HepG2 (cell line): ENCODE measurements around the gene PPP1R3A. TPM values are rescaled to one million over a fixed set of nuclear protein-coding genes. Genes with fewer than 3 reads are reported as not detected.

Source experiments
- ATAC-seq: fragments of 200-7000 bp; cut with Tn5 transposase; 3 replicates; pipeline ENCODE4 v1.9.1; 2020; ENCODE audit warnings: mild to moderate bottlenecking, moderate library complexity
- BruUV-seq: library from RNA; stranded (reverse); fragments of 400-500 nt; replicated peaks from 2 replicates; lab custom pipeline; 2021; lab: Mats Ljungman, UMichigan
- CTCF ChIA-PET: fragments of 300-600 bp; formaldehyde crosslinking; extraction: SDS; loops from one replicate; lab custom pipeline; 2021; ENCODE audit warnings: low total read pairs, inconsistent platforms, low intra/inter-chr PET ratio; lab: Yijun Ruan, JAX
- POLR2A ChIA-PET: fragments of 350-600 bp; sonication (Branson Sonifier 250); formaldehyde crosslinking; loops from one replicate; lab custom pipeline; 2020; ENCODE audit warnings: antibody characterized with exemption, inconsistent platforms; lab: Yijun Ruan, JAX
- DNase-seq: peaks from one replicate; pipeline ENCODE4 v3.0.0-alpha.2; 2015; ENCODE audit warnings: low spot score
- FAIRE-seq: peaks from 3 replicates; lab custom pipeline; 2011; peaks lifted over from hg19 to GRCh38; lab: Jason Lieb, UNC
- H2AFZ ChIP-seq: one replicate; pipeline ENCODE4 v1.6.1; 2011; ENCODE audit warnings: low read length, inconsistent platforms
- H3K27ac ChIP-seq: fragments of 300-600 bp; 3 replicates; pipeline ENCODE4 v1.8.0; 2011; ENCODE audit warnings: mixed run types, mild to moderate bottlenecking, mixed read lengths, low read length, inconsistent platforms; ENCODE audit not compliant: insufficient read depth; ENCODE audit errors: extremely low read length
- H3K27me3 ChIP-seq, 2 experiments: fragments of 200-600 bp in 1 of 2; 2 replicates in 1 of 2; 3 replicates in 1 of 2; pipeline versions ENCODE4 v1.6.0 to v1.8.0; 2011; ENCODE audit warnings: low read length in 2 of 2, mild to moderate bottlenecking in 2 of 2, moderate library complexity in 2 of 2, inconsistent platforms in 1 of 2; ENCODE audit not compliant: insufficient read depth in 2 of 2, control insufficient read depth in 1 of 2
- H3K36me3 ChIP-seq, 2 experiments: fragments of 200-600 bp in 1 of 2; replicated peaks in 1 of 2; 2 replicates in 1 of 2; 3 replicates in 1 of 2; pipeline versions ENCODE4 v1.5.1 to v1.8.0; 2011; ENCODE audit warnings: low read length in 2 of 2, inconsistent platforms in 1 of 2; ENCODE audit not compliant: insufficient read depth in 2 of 2, control insufficient read depth in 1 of 2
- H3K4me1 ChIP-seq: 2 replicates; pipeline ENCODE4 v1.5.1; 2012; ENCODE audit warnings: low read length, inconsistent platforms; ENCODE audit not compliant: insufficient read depth
- H3K4me2 ChIP-seq: 2 replicates; pipeline ENCODE4 v1.6.0; 2011; ENCODE audit warnings: low read depth, low read length, inconsistent platforms
- H3K4me3 ChIP-seq, 3 experiments: fragments of 200-600 bp in 1 of 3; sonication (generic), shearing (Covaris generic) in 1 of 3; replicated peaks in 1 of 3; 2 replicates each; pipeline ENCODE4 v1.5.1; 2011 to 2016; ENCODE audit warnings: low read length in 3 of 3, inconsistent platforms in 2 of 3, low read depth in 2 of 3, mild to moderate bottlenecking in 2 of 3, control low read depth in 1 of 3, mixed read lengths in 1 of 3; ENCODE audit not compliant: insufficient read depth in 1 of 3
- H3K79me2 ChIP-seq: one replicate; pipeline ENCODE4 v1.6.1; 2011; ENCODE audit warnings: low read length, inconsistent platforms; ENCODE audit not compliant: insufficient read depth
- H3K9ac ChIP-seq: 2 replicates; pipeline ENCODE4 v1.6.0; 2011; ENCODE audit warnings: mild to moderate bottlenecking, low read depth, low read length, inconsistent platforms; ENCODE audit not compliant: insufficient read depth
- H3K9me3 ChIP-seq: 2 replicates; pipeline ENCODE4 v1.5.1; 2012; ENCODE audit warnings: mild to moderate bottlenecking, low read length
- H4K20me1 ChIP-seq: 2 replicates; pipeline ENCODE4 v1.6.0; 2011; ENCODE audit warnings: inconsistent platforms, mild to moderate bottlenecking, low read length, moderate library complexity; ENCODE audit not compliant: insufficient read depth
- MED1 ChIP-seq: sonication (generic); formaldehyde crosslinking; IDR thresholded peaks from 2 replicates; pipeline ENCODE4 v1.4.0; 2020; ENCODE audit warnings: missing genetic modification reagents
- NPAS2 ChIP-seq: sonication (generic); formaldehyde crosslinking; IDR thresholded peaks from 2 replicates; pipeline ENCODE4 v1.8.0; 2022; ENCODE audit warnings: mild to moderate bottlenecking, missing genetic modification reagents, borderline replicate concordance
- SRY ChIP-seq: sonication (generic); formaldehyde crosslinking; IDR thresholded peaks from 2 replicates; pipeline ENCODE4 v1.8.0; 2022; ENCODE audit warnings: mild to moderate bottlenecking, missing genetic modification reagents
- TCF12 ChIP-seq, 2 experiments: fragments of 450-650 bp in 1 of 2; sonication (generic) in 1 of 2; formaldehyde crosslinking in 1 of 2; IDR thresholded peaks; 2 replicates each; pipeline versions ENCODE4 v1.6.1 to v1.8.0; 2017 to 2022; ENCODE audit warnings: antibody characterized with exemption in 1 of 2, mild to moderate bottlenecking in 1 of 2, missing genetic modification reagents in 1 of 2, moderate library complexity in 1 of 2
- TCF7 ChIP-seq: sonication (generic); IDR thresholded peaks from 2 replicates; pipeline ENCODE4 v1.6.1; 2016; ENCODE audit warnings: antibody characterized with exemption, low read depth
- TERF1 ChIP-seq: sonication (generic); formaldehyde crosslinking; IDR thresholded peaks from 2 replicates; pipeline ENCODE4 v1.8.0; 2022; ENCODE audit warnings: mild to moderate bottlenecking, missing genetic modification reagents, moderate library complexity
- TRIM22 ChIP-seq: fragments of 450-650 bp; IDR thresholded peaks from 2 replicates; pipeline ENCODE4 v1.6.1; 2017
- TSC22D2 ChIP-seq: sonication (generic); formaldehyde crosslinking; IDR thresholded peaks from 2 replicates; pipeline ENCODE4 v1.5.1; 2020; ENCODE audit warnings: missing genetic modification reagents, mild to moderate bottlenecking, borderline replicate concordance
- ZNF124 ChIP-seq: sonication (generic); formaldehyde crosslinking; IDR thresholded peaks from 2 replicates; pipeline ENCODE4 v1.4.0; 2020; ENCODE audit warnings: missing genetic modification reagents
- ZNF263 ChIP-seq: sonication (generic); formaldehyde crosslinking; IDR thresholded peaks from 2 replicates; pipeline ENCODE4 v1.4.0; 2020; ENCODE audit warnings: missing genetic modification reagents
- ZNF326 ChIP-seq: sonication (generic); formaldehyde crosslinking; IDR thresholded peaks from 2 replicates; pipeline ENCODE4 v1.4.0; 2020; ENCODE audit warnings: missing genetic modification reagents, borderline replicate concordance
- ZNF543 ChIP-seq: sonication (generic); formaldehyde crosslinking; IDR thresholded peaks from 2 replicates; pipeline ENCODE4 v1.4.0; 2020; ENCODE audit warnings: mild to moderate bottlenecking, missing genetic modification reagents
- ZNF564 ChIP-seq: sonication (generic); formaldehyde crosslinking; IDR thresholded peaks from 2 replicates; pipeline ENCODE4 v1.8.1; 2023; ENCODE audit warnings: mild to moderate bottlenecking, missing genetic modification reagents
- ZNF607 ChIP-seq: sonication (generic); formaldehyde crosslinking; IDR thresholded peaks from 2 replicates; pipeline ENCODE4 v1.5.1; 2020; ENCODE audit warnings: missing genetic modification reagents, mild to moderate bottlenecking, borderline replicate concordance
- ZNF878 ChIP-seq: sonication (generic); formaldehyde crosslinking; IDR thresholded peaks from 2 replicates; pipeline ENCODE4 v1.8.1; 2023; ENCODE audit warnings: mild to moderate bottlenecking, missing genetic modification reagents, moderate library complexity
- ZSCAN31 ChIP-seq: sonication (generic); formaldehyde crosslinking; IDR thresholded peaks from 2 replicates; pipeline ENCODE4 v1.5.0; 2020; ENCODE audit warnings: low read depth, mild to moderate bottlenecking, missing genetic modification reagents
- WGBS: methylation state at CpG from one replicate; pipeline ENCODE4 v1.1.6; 2017; ENCODE audit warnings: low lambda C conversion rate; 5-methylcytosine and 5-hydroxymethylcytosine counted together
- in situ Hi-C: cut with HindIII; loops from 2 replicates; pipeline ENCODE4 v1.10.0; 2017; ENCODE audit warnings: low pct_unique_long_range_greater_than_20kb; ENCODE audit not compliant: extremely low pct_ligation_motif_present
- intact Hi-C: fragments of 100-400 bp; cut with micrococcal nuclease; formaldehyde crosslinking; loops from one replicate; pipeline ENCODE4 v1.10.0; 2022; ENCODE audit not compliant: unreplicated experiment
- polyA plus RNA-seq, 8 experiments: library from polyadenylated mRNA; depleted of rRNA in 3 of 8; stranded (reverse) in 7 of 8; unstranded in 1 of 8; fragments of >200 nt; fragmentation: Illumina TruSeq in 4 of 8; extraction: Trizol in 4 of 8; gene quantifications; 2 replicates each; pipeline versions ENCODE4 v1.2.1 to v1.2.3, GENCODE V29; 2011 to 2016; ENCODE audit warnings: low read depth in 4 of 8, missing spikeins in 1 of 8, mixed read lengths in 1 of 8; ENCODE audit not compliant: insufficient read depth in 1 of 8
- total RNA-seq, 5 experiments: library from RNA; depleted of rRNA; stranded (reverse); fragments of >200 nt; fragmentation: Illumina TruSeq; extraction: Trizol; gene quantifications; 2 replicates each; pipeline ENCODE4 v1.2.3, GENCODE V29; 2016; ENCODE audit warnings: low read depth in 1 of 5
- TF ChIP-seq, protein P1 (sequence below): sonication (generic); formaldehyde crosslinking; IDR thresholded peaks from 2 replicates; pipeline ENCODE4 v1.4.0; 2020; ENCODE audit warnings: low read depth, mild to moderate bottlenecking, missing genetic modification reagents
- TF ChIP-seq, protein P2 (sequence below): sonication (generic); formaldehyde crosslinking; IDR thresholded peaks from 2 replicates; pipeline ENCODE4 v1.5.1; 2020; ENCODE audit warnings: mild to moderate bottlenecking, moderate library complexity, missing genetic modification reagents

The PPP1R3A gene
- total and polyA plus RNA-seq, 2 of the 13 experiments (the other 11 are each of a cell fraction or from before 2014, with no cell fraction given), result not detected

GRCh38 chr7:113959910-113960309, 41.1 kb upstream of the PPP1R3A start:
- no peak overlapping the region for H3K4me3 ChIP-seq
- POLR2A ChIA-PET, result no interaction called here
- 7% methylated on average over 2 of the region's 2 CpGs for whole genome bisulfite sequencing
- ATAC-seq, result no peak
- in situ Hi-C loops, result no loop called here
- H3K4me1 ChIP-seq, result no peaks in the 10 kb centered on the region
- H4K20me1 ChIP-seq, result no peaks in the 10 kb centered on the region
- CTCF ChIA-PET, result no interaction called here
- intact Hi-C loops, result no loop called here
- peaks cover 65% of the 10 kb centered on the region for H3K9me3 ChIP-seq
- H3K27me3 ChIP-seq, result no peaks in the 10 kb centered on the region
- no peak overlapping the region for H2AFZ ChIP-seq
- H3K4me2 ChIP-seq, result no peak overlapping the region
- TF ChIP-seq ZNF263 (CRISPR knock-in tag) (no peak), NPAS2 (no peak), TRIM22 (no peak), ZNF564 (CRISPR knock-in tag) (no peak), SRY (CRISPR knock-in tag) (no peak), ZNF326 (CRISPR knock-in tag) (no peak), TCF7 (no peak), ZNF543 (CRISPR knock-in tag) (no peak), MED1 (no peak), TCF12 (IDR thresholded peaks at IDR 0.05) (no peak), TCF12 (CRISPR knock-in tag; IDR thresholded peaks at IDR 0.05) (no peak), TSC22D2 (CRISPR knock-in tag) (no peak), ZNF124 (CRISPR knock-in tag) (no peak), TERF1 (CRISPR knock-in tag) (no peak), ZNF878 (CRISPR knock-in tag) (no peak), ZSCAN31 (no peak), ZNF607 (CRISPR knock-in tag) (no peak)
- TF ChIP-seq, protein P1, sequence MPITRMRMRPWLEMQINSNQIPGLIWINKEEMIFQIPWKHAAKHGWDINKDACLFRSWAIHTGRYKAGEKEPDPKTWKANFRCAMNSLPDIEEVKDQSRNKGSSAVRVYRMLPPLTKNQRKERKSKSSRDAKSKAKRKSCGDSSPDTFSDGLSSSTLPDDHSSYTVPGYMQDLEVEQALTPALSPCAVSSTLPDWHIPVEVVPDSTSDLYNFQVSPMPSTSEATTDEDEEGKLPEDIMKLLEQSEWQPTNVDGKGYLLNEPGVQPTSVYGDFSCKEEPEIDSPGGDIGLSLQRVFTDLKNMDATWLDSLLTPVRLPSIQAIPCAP, result no peak
- TF ChIP-seq, protein P2, sequence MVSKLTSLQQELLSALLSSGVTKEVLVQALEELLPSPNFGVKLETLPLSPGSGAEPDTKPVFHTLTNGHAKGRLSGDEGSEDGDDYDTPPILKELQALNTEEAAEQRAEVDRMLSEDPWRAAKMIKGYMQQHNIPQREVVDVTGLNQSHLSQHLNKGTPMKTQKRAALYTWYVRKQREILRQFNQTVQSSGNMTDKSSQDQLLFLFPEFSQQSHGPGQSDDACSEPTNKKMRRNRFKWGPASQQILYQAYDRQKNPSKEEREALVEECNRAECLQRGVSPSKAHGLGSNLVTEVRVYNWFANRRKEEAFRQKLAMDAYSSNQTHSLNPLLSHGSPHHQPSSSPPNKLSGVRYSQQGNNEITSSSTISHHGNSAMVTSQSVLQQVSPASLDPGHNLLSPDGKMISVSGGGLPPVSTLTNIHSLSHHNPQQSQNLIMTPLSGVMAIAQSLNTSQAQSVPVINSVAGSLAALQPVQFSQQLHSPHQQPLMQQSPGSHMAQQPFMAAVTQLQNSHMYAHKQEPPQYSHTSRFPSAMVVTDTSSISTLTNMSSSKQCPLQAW (CRISPR knock-in tag), result no peak
- TF ChIP-seq, all 625 proteins: peak for 0
- no peak overlapping the region for H3K9ac ChIP-seq
- DNase-seq, result no peak
- BruUV-seq, result no TSS peak
- no peak overlapping the region for H3K27ac ChIP-seq
- H3K36me3 ChIP-seq, result no peaks in the 10 kb centered on the region
- FAIRE-seq, result no peak
- no peaks in the 10 kb centered on the region for H3K79me2 ChIP-seq
